ENCODE data around the gene ARPC5L. TPM values are rescaled to one million over a fixed set of nuclear protein-coding genes. Genes with fewer than 3 reads are reported as not detected.

The ARPC5L gene
- 100 to 1,000 TPM; 169 to 202 (median 172) TPM for polyA plus RNA-seq

- Mint-ChIP-seq H3K4me3 (peak within 1 kb of the TSS; percentile 94 to 97 (median 95)), H3K4me1 (peaks cover 37 to 42% of the 10 kb centered on the region in 2 donors), H3K36me3 (peaks cover 5 to 19% (median 12%) of the 10 kb centered on the region in 3 donors), H3K27ac (peak within 1 kb of the TSS; percentile 92 to 98 (median 96)), H3K27me3 (ENCODE audit: low read depth in 3 of 3) (peaks cover 2 to 4% (median 4%) of the 10 kb centered on the region in 3 donors), H3K9me3 (no peaks in the 10 kb centered on the region)
- DNase-seq: peak; percentile 94 to 95 (median 95)
These were observed at the start of gene ARPC5L, which contains the start of gene RPL35 for GRCh38 chr9:124861342-124862229. Gene ARPC5L (plus strand): TSS chr9:124862130. CDS start chr9:124869291, 7,161 bp downstream. Gene RPL35 (minus strand): TSS chr9:124861957. CDS start chr9:124861912, 45 bp downstream.

DNA sequence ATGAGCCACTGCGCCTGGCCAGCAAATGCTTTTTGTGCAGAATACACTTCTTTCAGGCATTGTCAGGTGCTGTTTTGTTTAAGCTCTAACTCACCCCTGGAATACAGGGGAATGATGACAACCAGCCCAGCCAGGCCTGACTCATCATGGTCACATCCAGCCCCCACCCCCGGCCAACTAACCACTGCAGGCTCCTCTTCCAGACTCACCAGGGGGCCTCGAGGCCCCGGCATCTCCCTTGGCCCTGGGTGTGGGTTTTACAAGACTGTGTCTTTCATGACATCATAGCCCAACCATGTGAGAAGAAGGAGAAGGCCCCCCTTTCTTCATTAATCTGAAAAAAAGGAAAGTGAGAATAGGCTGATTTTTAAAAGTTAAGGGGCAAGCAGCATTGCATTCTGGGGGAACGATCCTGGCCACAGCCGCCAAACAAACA lies 49.5 kb upstream of the ARPC5L start:
- Mint-ChIP-seq H3K27ac (no peak overlapping the region), H3K9me3 (no peaks in the 10 kb centered on the region), H3K27me3 (ENCODE audit: low read depth in 3 of 3) (peaks cover 2 to 5% (median 3%) of the 10 kb centered on the region in 3 donors), H3K4me3 (no peak overlapping the region), H3K4me1 (no peaks in the 10 kb centered on the region), H3K36me3 (no peaks in the 10 kb centered on the region)
- DNase-seq: peak in 1 of 3 donors; percentile 5

GRCh38 chr9:124813041-124813440 lies 48.9 kb upstream of the ARPC5L start:
- H3K27ac Mint-ChIP-seq: no peak overlapping the region
- DNase-seq: no peak
- H3K4me3 Mint-ChIP-seq: no peak overlapping the region
- no peaks in the 10 kb centered on the region for H3K36me3 Mint-ChIP-seq
- peaks cover 2 to 5% (median 3%) of the 10 kb centered on the region in 3 donors for H3K27me3 Mint-ChIP-seq (ENCODE audit: low read depth in 3 of 3)
- H3K9me3 Mint-ChIP-seq: no peaks in the 10 kb centered on the region
- no peaks in the 10 kb centered on the region for H3K4me1 Mint-ChIP-seq

DNA sequence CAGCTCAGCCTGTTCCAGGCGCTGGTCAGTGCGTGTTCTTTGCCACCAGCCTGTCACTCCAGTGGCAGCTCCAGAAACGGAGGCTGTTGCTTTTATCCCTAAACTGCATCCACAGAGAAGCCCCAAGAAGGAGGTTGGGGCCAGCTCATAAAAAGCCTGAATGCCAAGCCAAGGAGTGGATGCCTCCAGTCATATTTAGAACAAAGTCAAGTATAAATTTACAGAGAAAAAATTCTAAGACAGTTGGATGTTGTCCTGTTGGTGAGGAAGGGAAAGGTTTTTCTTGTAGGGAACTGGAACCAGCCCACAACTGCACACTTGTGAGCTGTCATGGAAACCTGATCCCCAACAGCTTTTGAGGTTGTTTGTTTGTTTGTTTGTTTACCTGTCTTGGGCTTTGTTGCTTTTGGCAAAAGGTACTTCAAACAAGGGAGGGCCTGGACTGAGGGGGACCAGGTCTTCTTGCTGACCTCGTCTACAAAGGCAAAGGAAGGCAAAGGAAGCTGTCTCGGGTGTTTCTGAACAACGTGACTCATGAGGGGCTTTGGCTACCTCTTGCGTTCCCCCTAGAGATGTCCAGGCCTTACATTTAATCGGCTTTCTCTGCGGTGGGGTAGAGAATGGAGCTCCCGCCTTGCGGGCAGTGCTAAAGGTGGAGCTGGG lies 48.3 kb upstream of the ARPC5L start:
- Mint-ChIP-seq H3K4me3 (no peak overlapping the region), H3K9me3 (no peaks in the 10 kb centered on the region), H3K27ac (no peak overlapping the region), H3K27me3 (ENCODE audit: low read depth in 3 of 3) (peaks cover 2 to 5% (median 3%) of the 10 kb centered on the region in 3 donors), H3K36me3 (no peaks in the 10 kb centered on the region), H3K4me1 (no peaks in the 10 kb centered on the region)
- DNase-seq: no peak

- H3K4me3 Mint-ChIP-seq: no peak overlapping the region
- no peaks in the 10 kb centered on the region for H3K4me1 Mint-ChIP-seq
- H3K27me3 Mint-ChIP-seq (ENCODE audit: low read depth in 3 of 3): peaks cover 2 to 5% (median 3%) of the 10 kb centered on the region in 3 donors
- no peak for DNase-seq
- H3K9me3 Mint-ChIP-seq: no peaks in the 10 kb centered on the region
- H3K36me3 Mint-ChIP-seq: no peaks in the 10 kb centered on the region
- no peak overlapping the region for H3K27ac Mint-ChIP-seq
These were observed 47.8 kb upstream of the ARPC5L start for GRCh38 chr9:124814164-124814535.

DNA sequence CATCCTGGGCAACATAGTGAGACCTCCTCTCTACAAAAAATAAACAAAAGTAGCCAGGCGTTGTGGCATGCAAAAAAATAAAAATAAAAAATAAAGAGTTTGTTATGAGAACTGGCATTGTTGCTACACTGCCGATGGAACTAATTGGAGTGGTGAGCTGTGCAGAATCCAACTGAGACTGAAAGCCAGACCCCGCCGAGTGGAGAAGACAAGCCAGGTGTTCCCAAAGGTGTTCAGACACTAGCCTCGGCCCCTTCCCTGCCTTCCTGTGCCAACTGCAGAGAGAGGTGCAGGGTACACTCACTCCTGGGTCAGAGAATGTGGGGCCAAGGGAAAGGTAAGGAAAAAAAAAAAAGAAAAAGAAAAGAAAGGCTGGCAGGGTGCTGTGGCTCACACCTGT lies 46.3 kb upstream of the ARPC5L start:
- H3K36me3 Mint-ChIP-seq: no peaks in the 10 kb centered on the region
- DNase-seq: no peak
- H3K4me3 Mint-ChIP-seq: no peak overlapping the region
- no peaks in the 10 kb centered on the region for H3K9me3 Mint-ChIP-seq
- H3K27me3 Mint-ChIP-seq (ENCODE audit: low read depth in 3 of 3): peaks cover 2 to 5% (median 3%) of the 10 kb centered on the region in 3 donors
- no peaks in the 10 kb centered on the region for H3K4me1 Mint-ChIP-seq
- no peak overlapping the region for H3K27ac Mint-ChIP-seq

DNA sequence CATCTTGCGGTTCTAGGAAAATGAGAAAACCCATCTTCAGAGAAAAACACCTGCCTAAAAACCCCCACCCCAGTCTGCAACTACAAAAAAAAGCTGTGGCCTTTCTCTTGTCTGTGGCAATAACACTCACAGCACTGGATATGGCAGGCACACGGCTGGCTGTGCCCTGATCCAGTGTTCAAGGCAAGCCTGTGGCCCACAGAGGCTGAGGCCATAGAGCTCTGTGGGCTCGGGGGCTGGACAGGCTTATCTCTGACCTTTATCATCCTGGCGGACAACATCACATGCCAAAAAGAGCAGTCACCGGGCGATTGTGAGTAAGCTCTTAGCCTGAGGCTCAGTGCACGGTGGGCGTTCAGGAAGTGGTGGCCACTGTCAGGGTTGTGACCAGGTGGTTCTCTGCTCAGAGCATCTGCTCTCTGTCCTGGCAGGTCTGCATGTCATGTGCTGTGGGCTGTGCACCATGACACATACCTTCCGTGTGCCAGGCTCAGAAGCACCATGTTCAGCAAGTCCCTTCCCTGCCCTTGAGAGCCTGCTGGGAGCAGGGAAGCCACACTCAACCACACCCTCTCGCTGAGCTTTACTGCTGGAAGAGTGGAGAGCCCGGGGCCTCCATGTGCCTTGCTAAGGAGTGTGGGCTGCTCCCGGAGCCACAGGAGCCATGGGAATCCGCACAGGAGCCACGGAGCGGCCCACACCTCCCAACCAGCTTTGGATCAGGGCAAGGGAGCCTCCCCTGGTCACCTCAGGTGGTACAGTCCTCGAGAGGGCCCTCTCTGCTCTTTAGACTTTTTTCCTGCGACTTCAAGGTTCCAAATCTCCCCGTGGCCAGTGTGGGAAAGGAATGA lies 43.3 kb upstream of the ARPC5L start:
- peaks cover 2 to 3% (median 2%) of the 10 kb centered on the region in 3 donors for H3K27me3 Mint-ChIP-seq (ENCODE audit: low read depth in 3 of 3)
- H3K4me3 Mint-ChIP-seq: no peak overlapping the region
- no peaks in the 10 kb centered on the region for H3K4me1 Mint-ChIP-seq
- H3K27ac Mint-ChIP-seq: no peak overlapping the region
- H3K36me3 Mint-ChIP-seq: no peaks in the 10 kb centered on the region
- DNase-seq: no peak
- H3K9me3 Mint-ChIP-seq: no peaks in the 10 kb centered on the region

GRCh38 chr9:124820698-124821623 lies 41.0 kb upstream of the ARPC5L start:
- no peaks in the 10 kb centered on the region for H3K9me3 Mint-ChIP-seq

GRCh38 chr9:124828489-124829333 lies 33.2 kb upstream of the ARPC5L start:
- Mint-ChIP-seq H3K4me3 (no peak overlapping the region), H3K27ac (no peak overlapping the region), H3K36me3 (no peaks in the 10 kb centered on the region), H3K9me3 (no peaks in the 10 kb centered on the region), H3K27me3 (ENCODE audit: low read depth in 3 of 3) (peaks cover 0 to 2% (median 0%) of the 10 kb centered on the region in 3 donors), H3K4me1 (no peaks in the 10 kb centered on the region)
- DNase-seq: no peak

More at GRCh38 chr9:124820698-124821623, 41.0 kb upstream of the ARPC5L start:
- no peak overlapping the region for H3K4me3 Mint-ChIP-seq
- no peak for DNase-seq
- H3K4me1 Mint-ChIP-seq: no peaks in the 10 kb centered on the region
- H3K36me3 Mint-ChIP-seq: no peaks in the 10 kb centered on the region
- H3K27me3 Mint-ChIP-seq (ENCODE audit: low read depth in 3 of 3): peaks cover 0 to 2% (median 0%) of the 10 kb centered on the region in 3 donors
- H3K27ac Mint-ChIP-seq: no peak overlapping the region

DNA sequence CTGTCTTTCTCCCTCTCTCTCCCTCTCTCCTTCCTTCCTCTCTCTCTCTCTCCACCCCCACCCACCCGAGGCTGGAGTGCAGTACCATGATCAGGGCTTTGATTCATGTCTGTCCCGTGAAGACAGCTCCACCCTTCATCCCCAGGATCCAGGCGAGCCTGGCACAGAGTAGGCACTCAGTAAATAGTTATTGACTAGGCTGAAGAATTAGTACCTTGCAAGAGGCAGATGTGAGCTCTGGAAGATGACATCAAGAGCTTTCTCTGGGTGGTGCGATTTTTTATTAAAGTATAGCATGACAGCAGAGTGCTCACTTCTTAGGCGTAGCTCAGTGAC lies 32.6 kb upstream of the ARPC5L start:
- H3K4me3 Mint-ChIP-seq: no peak overlapping the region
- no peaks in the 10 kb centered on the region for H3K36me3 Mint-ChIP-seq
- DNase-seq: no peak
- H3K9me3 Mint-ChIP-seq: no peaks in the 10 kb centered on the region
- no peaks in the 10 kb centered on the region for H3K4me1 Mint-ChIP-seq
- H3K27me3 Mint-ChIP-seq (ENCODE audit: low read depth in 3 of 3): peaks cover 0 to 2% (median 2%) of the 10 kb centered on the region in 3 donors
- no peak overlapping the region for H3K27ac Mint-ChIP-seq

GRCh38 chr9:124830593-124830992 lies 31.3 kb upstream of the ARPC5L start:
- DNase-seq: no peak
- Mint-ChIP-seq H3K27me3 (ENCODE audit: low read depth in 3 of 3) (peaks cover 0 to 4% (median 2%) of the 10 kb centered on the region in 3 donors), H3K27ac (no peak overlapping the region), H3K4me3 (no peak overlapping the region), H3K36me3 (no peaks in the 10 kb centered on the region), H3K4me1 (no peaks in the 10 kb centered on the region), H3K9me3 (no peaks in the 10 kb centered on the region)

Measured in immature natural killer cell (primary cell).